ENCODE data around the gene STEAP1B. TPM values are rescaled to one million over a fixed set of nuclear protein-coding genes. Genes with fewer than 3 reads are reported as not detected.
"Not testable (repeated sequence)": the region's sequence is repeated elsewhere in the genome, so short reads cannot be mapped to it uniquely, and the experiment has no call there.

The STEAP1B gene
- total RNA-seq, 1 donor from 2014 or later = 5.6 TPM

GRCh38 chr7:22438994-22439393, 61.0 kb downstream of the STEAP1B start:
- H3K36me3 Mint-ChIP-seq (ENCODE audit: low read depth, unreplicated experiment) = peaks cover 18% of the 10 kb centered on the region
- no peak overlapping the region for H3K27ac Mint-ChIP-seq (ENCODE audit: unreplicated experiment)
- H3K4me3 Mint-ChIP-seq (ENCODE audit: unreplicated experiment) = no peak overlapping the region
- H3K9me3 Mint-ChIP-seq (ENCODE audit: unreplicated experiment) = no peaks in the 10 kb centered on the region
- H3K4me1 Mint-ChIP-seq (ENCODE audit: unreplicated experiment) = peaks cover 46% of the 10 kb centered on the region
- DNase-seq (ENCODE audit: low spot score) = no peak
- TF ChIP-seq CTCF (IDR thresholded peaks at IDR 0.05; ENCODE audit: unreplicated experiment) = no peak
- H3K27me3 Mint-ChIP-seq (ENCODE audit: unreplicated experiment) = peaks cover 3% of the 10 kb centered on the region

GRCh38 chr7:22436552-22436951, 63.4 kb downstream of the STEAP1B start:
- not testable (repeated sequence) for DNase-seq (ENCODE audit: low spot score); H3K27me3 Mint-ChIP-seq (ENCODE audit: unreplicated experiment); H3K9me3 Mint-ChIP-seq (ENCODE audit: unreplicated experiment)
- Mint-ChIP-seq H3K4me1 (ENCODE audit: unreplicated experiment) (peaks cover 46% of the 10 kb centered on the region), H3K4me3 (ENCODE audit: unreplicated experiment) (peak overlapping the region; percentile 17), H3K27ac (ENCODE audit: unreplicated experiment) (peak overlapping the region; percentile 65), H3K36me3 (ENCODE audit: low read depth, unreplicated experiment) (peaks cover 18% of the 10 kb centered on the region)

- no peak for TF ChIP-seq CTCF (IDR thresholded peaks at IDR 0.05; ENCODE audit: unreplicated experiment)
- Mint-ChIP-seq H3K9me3 (ENCODE audit: unreplicated experiment) (no peaks in the 10 kb centered on the region), H3K4me3 (ENCODE audit: unreplicated experiment) (no peak overlapping the region), H3K27ac (ENCODE audit: unreplicated experiment) (peak overlapping the region; percentile 87), H3K4me1 (ENCODE audit: unreplicated experiment) (peaks cover 46% of the 10 kb centered on the region), H3K36me3 (ENCODE audit: low read depth, unreplicated experiment) (peaks cover 18% of the 10 kb centered on the region), H3K27me3 (ENCODE audit: unreplicated experiment) (peaks cover 3% of the 10 kb centered on the region)
- no peak for DNase-seq (ENCODE audit: low spot score)
These were observed 64.3 kb downstream of the STEAP1B start for GRCh38 chr7:22435720-22436119.

- DNase-seq (ENCODE audit: low spot score) = no peak
- Mint-ChIP-seq H3K36me3 (ENCODE audit: low read depth, unreplicated experiment) (peaks cover 18% of the 10 kb centered on the region), H3K4me1 (ENCODE audit: unreplicated experiment) (peaks cover 49% of the 10 kb centered on the region), H3K4me3 (ENCODE audit: unreplicated experiment) (no peak overlapping the region), H3K9me3 (ENCODE audit: unreplicated experiment) (no peaks in the 10 kb centered on the region), H3K27me3 (ENCODE audit: unreplicated experiment) (peaks cover 3% of the 10 kb centered on the region), H3K27ac (ENCODE audit: unreplicated experiment) (peak overlapping the region; percentile 87)
- no peak for TF ChIP-seq CTCF (IDR thresholded peaks at IDR 0.05; ENCODE audit: unreplicated experiment)
These were observed 64.9 kb downstream of the STEAP1B start for GRCh38 chr7:22435105-22435504.

GRCh38 chr7:22433710-22434460, 66.1 kb downstream of the STEAP1B start:
- H3K27ac Mint-ChIP-seq (ENCODE audit: unreplicated experiment) = peak overlapping the region; percentile 100
- H3K27me3 Mint-ChIP-seq (ENCODE audit: unreplicated experiment) = peaks cover 3% of the 10 kb centered on the region
- peaks cover 50% of the 10 kb centered on the region for H3K4me1 Mint-ChIP-seq (ENCODE audit: unreplicated experiment)
- peaks cover 18% of the 10 kb centered on the region for H3K36me3 Mint-ChIP-seq (ENCODE audit: low read depth, unreplicated experiment)
- H3K9me3 Mint-ChIP-seq (ENCODE audit: unreplicated experiment) = no peaks in the 10 kb centered on the region
- no peak overlapping the region for H3K4me3 Mint-ChIP-seq (ENCODE audit: unreplicated experiment)
- peak; percentile 72 for DNase-seq (ENCODE audit: low spot score)
- TF ChIP-seq CTCF (IDR thresholded peaks at IDR 0.05; ENCODE audit: unreplicated experiment) = no peak

GRCh38 chr7:22433165-22433700, 66.8 kb downstream of the STEAP1B start:
- not testable (repeated sequence) for DNase-seq (ENCODE audit: low spot score); H3K27me3 Mint-ChIP-seq (ENCODE audit: unreplicated experiment); H3K9me3 Mint-ChIP-seq (ENCODE audit: unreplicated experiment); H3K4me3 Mint-ChIP-seq (ENCODE audit: unreplicated experiment)
- H3K27ac Mint-ChIP-seq (ENCODE audit: unreplicated experiment) = peak overlapping the region; percentile 100
- peaks cover 50% of the 10 kb centered on the region for H3K4me1 Mint-ChIP-seq (ENCODE audit: unreplicated experiment)
- H3K36me3 Mint-ChIP-seq (ENCODE audit: low read depth, unreplicated experiment) = peaks cover 14% of the 10 kb centered on the region

Data from endothelial cell (in vitro differentiated cells).